T-helper 2 cell treated with Interferon-gamma antibody and Interleukin-4, amounts not matched to agents 100 ng/mL and 5 ng/mL, for 36 hours (primary cell): ENCODE results near the gene PSMD13. TPM values are rescaled to one million over a fixed set of nuclear protein-coding genes. Genes with fewer than 3 reads are reported as not detected.

Source experiments
- intact Hi-C: fragments of 100-400 bp; cut with micrococcal nuclease; formaldehyde crosslinking; loops from one replicate; pipeline ENCODE4 v1.15.1; 2023
- total RNA-seq: library from RNA; stranded (reverse); gene quantifications from 2 replicates; pipeline ENCODE4 v1.2.3, GENCODE V29; 2022

PSMD13 gene
- total RNA-seq, 1 donor from 2014 or later, result 181 TPM

- intact Hi-C loops, result no loop called here
Observed at GRCh38 chr11:296171-297050, 59.6 kb downstream of the PSMD13 start.

- intact Hi-C loops, result no loop called here
Observed at GRCh38 chr11:297051-297585, 60.3 kb downstream of the PSMD13 start.

GRCh38 chr11:297586-298405, 61.0 kb downstream of the PSMD13 start:
- intact Hi-C loops, result no loop called here

GRCh38 chr11:298406-299065, 61.8 kb downstream of the PSMD13 start:
- intact Hi-C loops, result no loop called here

- intact Hi-C loops, result no loop called here
Observed at GRCh38 chr11:299081-299891, 62.5 kb downstream of the PSMD13 start, which contains the start of gene IFITM5. Gene IFITM5, minus strand, starts transcription at chr11:299526. Its CDS starts 36 bp downstream, at chr11:299490.

GRCh38 chr11:299951-300735, 63.4 kb downstream of the PSMD13 start:
- intact Hi-C loops, result no loop called here

Other genes starting within 250 kb of the PSMD13 start
- not detected in 2 replicates for gene SCGB1C1, start 43.9 kb upstream of the PSMD13 start, total RNA-seq
- 35.0 and 38.8 TPM in 2 replicates for gene BET1L, start 29.6 kb upstream of the PSMD13 start, total RNA-seq
- gene RIC8A, start 29.3 kb upstream of the PSMD13 start, total RNA-seq, result 106 and 116 TPM in 2 replicates
- gene SIRT3, start 634 bp upstream of the PSMD13 start, total RNA-seq, result 11.0 and 12.7 TPM in 2 replicates
- 2.4 and 2.7 TPM in 2 replicates for gene NLRP6, start 41.4 kb downstream of the PSMD13 start, total RNA-seq
- gene PGGHG, start 52.1 kb downstream of the PSMD13 start, total RNA-seq, result 99.8 and 105 TPM in 2 replicates
- gene IFITM5, start 62.5 kb downstream of the PSMD13 start, total RNA-seq, result not detected in 2 replicates
- gene IFITM2, start 70.8 kb downstream of the PSMD13 start, total RNA-seq, result 1,497 and 1,507 TPM in 2 replicates
- gene IFITM1, start 77.1 kb downstream of the PSMD13 start, total RNA-seq, result 724 and 750 TPM in 2 replicates
- gene IFITM3, start 83.9 kb downstream of the PSMD13 start, total RNA-seq, result 3.3 and 5.1 TPM in 2 replicates
- 1.1 and 1.2 TPM in 2 replicates for gene B4GALNT4, start 132.5 kb downstream of the PSMD13 start, total RNA-seq
- gene PKP3, start 157.2 kb downstream of the PSMD13 start, total RNA-seq, result not detected in 2 replicates
- 176 and 178 TPM in 2 replicates for gene SIGIRR, start 178.0 kb downstream of the PSMD13 start, total RNA-seq
- 67.6 and 74.5 TPM in 2 replicates for gene ANO9, start 205.0 kb downstream of the PSMD13 start, total RNA-seq
- 26.5 and 28.4 TPM in 2 replicates for gene PTDSS2, start 213.3 kb downstream of the PSMD13 start, total RNA-seq